ENCODE data around the gene SPON1. TPM values are rescaled to one million over a fixed set of nuclear protein-coding genes. Genes with fewer than 3 reads are reported as not detected.

Gene SPON1
- total RNA-seq, 1 experiment from 2014 or later = 0.20 TPM

GRCh38 chr11:14218728-14219127, 256.2 kb downstream of the SPON1 start:
- Histone ChIP-seq H2BK5ac (ENCODE audit: insufficient read length, low read length) (no peak overlapping the region), H3K4me2 (ENCODE audit: insufficient read depth, insufficient read length, low read length) (no peak overlapping the region), H2AK5ac (ENCODE audit: insufficient read length, low read length) (no peak overlapping the region), H2AFZ (ENCODE audit: low read length) (no peak overlapping the region), H2BK120ac (ENCODE audit: low read depth, low read length, poor library complexity, severe bottlenecking) (no peak overlapping the region), H3K4ac (ENCODE audit: low read depth, low read length) (no peak overlapping the region), H3K9ac (ENCODE audit: extremely low read depth, insufficient read length, low read length) (no peak overlapping the region), H3K79me1 (ENCODE audit: insufficient read depth, low read depth, low read length, poor library complexity, severe bottlenecking) (no peaks in the 10 kb centered on the region), H4K20me1 (ENCODE audit: control insufficient read depth, insufficient read depth, insufficient read length) (no peaks in the 10 kb centered on the region), H2BK20ac (ENCODE audit: low read depth, low read length, poor library complexity, severe bottlenecking) (no peak overlapping the region), H3K27ac (ENCODE audit: insufficient read length, low read depth, low read length) (no peak overlapping the region), H3K18ac (ENCODE audit: insufficient read length, low read depth, low read length) (no peak overlapping the region), H2BK15ac (ENCODE audit: low read depth, low read length) (no peak overlapping the region), H3K14ac (ENCODE audit: insufficient read depth, low read length) (no peak overlapping the region), H3K79me2 (ENCODE audit: insufficient read depth, low read length) (no peaks in the 10 kb centered on the region), H4K91ac (ENCODE audit: insufficient read length, low read depth, low read length) (no peak overlapping the region), H3K27me3 (ENCODE audit: insufficient read depth, low read length) (no peaks in the 10 kb centered on the region; the same call in 1 of the 2 replicates), H3K23me2 (ENCODE audit: insufficient read length, low read depth, low read length, poor library complexity, severe bottlenecking) (no peaks in the 10 kb centered on the region), H3K56ac (ENCODE audit: insufficient read length, low read depth, low read length) (no peak overlapping the region), H3K4me1 (ENCODE audit: insufficient read depth, low read length) (no peaks in the 10 kb centered on the region), H3K23ac (ENCODE audit: insufficient read length, low read depth, low read length) (no peak overlapping the region), H4K8ac (replicated peaks; ENCODE audit: insufficient read length, low read depth, low read length) (no peak overlapping the region), H3K9me3 (ENCODE audit: control insufficient read depth, low read depth, low read length) (no peaks in the 10 kb centered on the region), H3T11ph (ENCODE audit: low read length) (no peak overlapping the region), H2BK12ac (ENCODE audit: insufficient read length, low read depth, low read length) (no peak overlapping the region), H4K5ac (ENCODE audit: insufficient read length, low read depth, low read length) (no peak overlapping the region)
- Mint-ChIP-seq H3K27me3 (ENCODE audit: low read depth) (no peaks in the 10 kb centered on the region; the same call in 1 of the 2 replicates), H3K4me1 (peaks cover 2 to 5% of the 10 kb centered on the region in 2 experiments), H3K36me3 (ENCODE audit: insufficient read depth in 1 of 3, low read depth in 3 of 3) (no peaks in the 10 kb centered on the region), H3K9me3 (no peaks in the 10 kb centered on the region), H3K27ac (no peak overlapping the region), H3K4me3 (no peak overlapping the region)
- DNase-seq = no peak
- no peak for TF ChIP-seq CTCF (conservative IDR thresholded peaks at IDR 0.05)
- WGBS (ENCODE audit: extremely low coverage, insufficient read length, low lambda C conversion rate) = no CpG with 5 or more reads among the region's 3 CpGs

Measured in H9 (cell line).